ENCODE data around the gene RNF34.

The RNF34 gene

GRCh38 chr12:121467638-121468498 lies 68.0 kb downstream of the RNF34 start:
- peaks cover 30% of the 10 kb centered on the region for H4K20me1 ChIP-seq (ENCODE audit: insufficient read depth, low read length, poor library complexity, severe bottlenecking)
- peak overlapping the region; percentile 82 for H3K4me2 ChIP-seq (ENCODE audit: low read depth, low read length, poor library complexity, severe bottlenecking)
- no peaks in the 10 kb centered on the region for H3K9me3 ChIP-seq (ENCODE audit: insufficient read depth, low read depth, low read length)
- peaks cover 20% of the 10 kb centered on the region for H3K4me1 ChIP-seq (ENCODE audit: insufficient read depth, low read length, poor library complexity, severe bottlenecking)
- peak overlapping the region; percentile 70 for H3K9ac ChIP-seq (ENCODE audit: low read depth, low read length, poor library complexity, severe bottlenecking)
- H3K9me2 ChIP-seq (replicated peaks; ENCODE audit: low read depth, low read length): no peaks in the 10 kb centered on the region
- TF ChIP-seq CTCF (conservative IDR thresholded peaks at IDR 0.05; ENCODE audit: low read length) (no peak), EZH2phosphoT487 (IDR thresholded peaks at IDR 0.05; ENCODE audit: borderline replicate concordance) (no peak)
- peaks cover 5% of the 10 kb centered on the region; the same call in 1 of the 2 replicates for H3K36me3 ChIP-seq (ENCODE audit: insufficient read depth, low read length)
- peak overlapping the region; percentile 60; the same call in 1 of the 2 replicates for H2AFZ ChIP-seq (ENCODE audit: low read length)
- H3K4me3 ChIP-seq (ENCODE audit: low read length, poor library complexity, severe bottlenecking): peak overlapping the region; percentile 73
- H3K79me2 ChIP-seq (ENCODE audit: insufficient read depth, low read length): peaks cover 43% of the 10 kb centered on the region
- peaks cover 11% of the 10 kb centered on the region; the same call in 1 of the 2 replicates for H3F3A ChIP-seq (ENCODE audit: low read depth)
- H3K27me3 ChIP-seq (ENCODE audit: insufficient read depth, low read length, poor library complexity, severe bottlenecking): no peaks in the 10 kb centered on the region

GRCh38 chr12:121468499-121468801 lies 68.5 kb downstream of the RNF34 start:
- Histone ChIP-seq H3K79me2 (ENCODE audit: insufficient read depth, low read length) (peaks cover 38% of the 10 kb centered on the region), H4K20me1 (ENCODE audit: insufficient read depth, low read length, poor library complexity, severe bottlenecking) (peaks cover 28% of the 10 kb centered on the region), H2AFZ (ENCODE audit: low read length) (no peak overlapping the region), H3K9me2 (replicated peaks; ENCODE audit: low read depth, low read length) (no peaks in the 10 kb centered on the region), H3K4me1 (ENCODE audit: insufficient read depth, low read length, poor library complexity, severe bottlenecking) (peaks cover 20% of the 10 kb centered on the region), H3K36me3 (ENCODE audit: insufficient read depth, low read length) (peaks cover 5% of the 10 kb centered on the region; the same call in 1 of the 2 replicates), H3K9ac (ENCODE audit: low read depth, low read length, poor library complexity, severe bottlenecking) (peak overlapping the region; percentile 70), H3K27me3 (ENCODE audit: insufficient read depth, low read length, poor library complexity, severe bottlenecking) (no peaks in the 10 kb centered on the region), H3K4me2 (ENCODE audit: low read depth, low read length, poor library complexity, severe bottlenecking) (peak overlapping the region; percentile 82), H3K9me3 (ENCODE audit: insufficient read depth, low read depth, low read length) (no peaks in the 10 kb centered on the region), H3K4me3 (ENCODE audit: low read length, poor library complexity, severe bottlenecking) (no peak overlapping the region), H3F3A (ENCODE audit: low read depth) (peaks cover 11% of the 10 kb centered on the region; the same call in 1 of the 2 replicates)
- TF ChIP-seq EZH2phosphoT487 (IDR thresholded peaks at IDR 0.05; ENCODE audit: borderline replicate concordance): no peak
- TF ChIP-seq CTCF (conservative IDR thresholded peaks at IDR 0.05; ENCODE audit: low read length): no peak

GRCh38 chr12:121470751-121471150 lies 70.8 kb downstream of the RNF34 start:
- no peaks in the 10 kb centered on the region for H3K9me2 ChIP-seq (replicated peaks; ENCODE audit: low read depth, low read length)
- H3K79me2 ChIP-seq (ENCODE audit: insufficient read depth, low read length): peaks cover 20% of the 10 kb centered on the region
- no peak overlapping the region for H3K4me2 ChIP-seq (ENCODE audit: low read depth, low read length, poor library complexity, severe bottlenecking)
- peaks cover 5% of the 10 kb centered on the region for H4K20me1 ChIP-seq (ENCODE audit: insufficient read depth, low read length, poor library complexity, severe bottlenecking)
- H3K9me3 ChIP-seq (ENCODE audit: insufficient read depth, low read depth, low read length): no peaks in the 10 kb centered on the region
- no peak overlapping the region for H3K9ac ChIP-seq (ENCODE audit: low read depth, low read length, poor library complexity, severe bottlenecking)
- TF ChIP-seq EZH2phosphoT487 (IDR thresholded peaks at IDR 0.05; ENCODE audit: borderline replicate concordance): no peak
- TF ChIP-seq CTCF (conservative IDR thresholded peaks at IDR 0.05; ENCODE audit: low read length): no peak
- H3K4me3 ChIP-seq (ENCODE audit: low read length, poor library complexity, severe bottlenecking): no peak overlapping the region
- H3K4me1 ChIP-seq (ENCODE audit: insufficient read depth, low read length, poor library complexity, severe bottlenecking): peaks cover 11% of the 10 kb centered on the region
- no peaks in the 10 kb centered on the region for H3K36me3 ChIP-seq (ENCODE audit: insufficient read depth, low read length)
- peaks cover 11% of the 10 kb centered on the region; the same call in 1 of the 2 replicates for H3F3A ChIP-seq (ENCODE audit: low read depth)
- no peaks in the 10 kb centered on the region for H3K27me3 ChIP-seq (ENCODE audit: insufficient read depth, low read length, poor library complexity, severe bottlenecking)
- no peak overlapping the region for H2AFZ ChIP-seq (ENCODE audit: low read length)
